H9 (cell line): Measurements from ENCODE around the gene PDGFRB. TPM values are rescaled to one million over a fixed set of nuclear protein-coding genes. Genes with fewer than 3 reads are reported as not detected.

Source experiments
- DNase-seq: peaks from one replicate; pipeline ENCODE4 v3.0.0-alpha.2; 2017
- H2AFZ ChIP-seq: one replicate; pipeline ENCODE4 v1.6.1; 2013; ENCODE audit warnings: mild to moderate bottlenecking, low read length, control low read depth, moderate library complexity
- H2AK5ac ChIP-seq: 2 replicates; pipeline ENCODE4 v1.6.1; 2013; ENCODE audit warnings: low read length, control low read depth, mixed read lengths; ENCODE audit not compliant: insufficient read length
- H2BK120ac ChIP-seq: one replicate; pipeline ENCODE4 v1.6.1; 2013; ENCODE audit warnings: low read depth, mild to moderate bottlenecking, low read length, control low read depth, inconsistent platforms; ENCODE audit not compliant: poor library complexity, severe bottlenecking
- H2BK12ac ChIP-seq: 2 replicates; pipeline ENCODE4 v1.6.1; 2013; ENCODE audit warnings: low read length, control low read depth, mixed read lengths, low read depth; ENCODE audit not compliant: insufficient read length
- H2BK15ac ChIP-seq: 2 replicates; pipeline ENCODE4 v1.6.1; 2013; ENCODE audit warnings: low read depth, low read length, control low read depth
- H2BK20ac ChIP-seq: one replicate; pipeline ENCODE4 v1.6.1; 2013; ENCODE audit warnings: low read depth, mild to moderate bottlenecking, low read length, control low read depth, inconsistent platforms; ENCODE audit not compliant: poor library complexity, severe bottlenecking
- H2BK5ac ChIP-seq: 2 replicates; pipeline ENCODE4 v1.6.1; 2013; ENCODE audit warnings: low read length, control low read depth, mixed read lengths; ENCODE audit not compliant: insufficient read length
- H3K14ac ChIP-seq: 2 replicates; pipeline ENCODE4 v1.6.1; 2013; ENCODE audit warnings: low read length, control low read depth; ENCODE audit not compliant: insufficient read depth
- H3K18ac ChIP-seq: 2 replicates; pipeline ENCODE4 v1.6.1; 2013; ENCODE audit warnings: low read depth, mild to moderate bottlenecking, mixed read lengths, low read length, control low read depth; ENCODE audit not compliant: insufficient read length
- H3K23ac ChIP-seq: 2 replicates; pipeline ENCODE4 v1.6.1; 2013; ENCODE audit warnings: low read length, control low read depth, mixed read lengths, low read depth; ENCODE audit not compliant: insufficient read length
- H3K23me2 ChIP-seq: 2 replicates; pipeline ENCODE4 v1.6.1; 2013; ENCODE audit warnings: low read depth, mild to moderate bottlenecking, mixed read lengths, low read length, control low read depth; ENCODE audit not compliant: insufficient read length, poor library complexity, severe bottlenecking
- H3K27ac ChIP-seq: 2 replicates; pipeline ENCODE4 v1.5.1; 2013; ENCODE audit warnings: low read length, control low read depth, mixed read lengths, low read depth; ENCODE audit not compliant: insufficient read length
- H3K27me3 ChIP-seq: 2 replicates; pipeline ENCODE4 v1.6.1; 2013; ENCODE audit warnings: low read length, control low read depth, inconsistent platforms; ENCODE audit not compliant: insufficient read depth
- H3K4ac ChIP-seq: 2 replicates; pipeline ENCODE4 v1.6.1; 2013; ENCODE audit warnings: low read depth, mild to moderate bottlenecking, control low read depth, inconsistent platforms, low read length, moderate library complexity
- H3K4me1 ChIP-seq: 2 replicates; pipeline ENCODE4 v1.6.1; 2013; ENCODE audit warnings: low read length, control low read depth, inconsistent platforms; ENCODE audit not compliant: insufficient read depth
- H3K4me2 ChIP-seq: 2 replicates; pipeline ENCODE4 v1.6.1; 2013; ENCODE audit warnings: low read length, control low read depth, mixed read lengths; ENCODE audit not compliant: insufficient read length, insufficient read depth
- H3K56ac ChIP-seq: 2 replicates; pipeline ENCODE4 v1.6.1; 2013; ENCODE audit warnings: low read depth, mild to moderate bottlenecking, mixed read lengths, low read length, control low read depth; ENCODE audit not compliant: insufficient read length
- H3K79me1 ChIP-seq: 2 replicates; pipeline ENCODE4 v1.6.1; 2013; ENCODE audit warnings: low read depth, mild to moderate bottlenecking, moderate library complexity, low read length, control low read depth, inconsistent platforms; ENCODE audit not compliant: insufficient read depth, poor library complexity, severe bottlenecking
- H3K79me2 ChIP-seq: 2 replicates; pipeline ENCODE4 v1.6.1; 2013; ENCODE audit warnings: low read length, control low read depth, inconsistent platforms; ENCODE audit not compliant: insufficient read depth
- H3K9ac ChIP-seq: 2 replicates; pipeline ENCODE4 v1.6.1; 2013; ENCODE audit warnings: low read length, control low read depth, mixed read lengths; ENCODE audit not compliant: insufficient read length; ENCODE audit errors: extremely low read depth
- H3K9me3 ChIP-seq: one replicate; pipeline ENCODE4 v1.6.1; 2013; ENCODE audit warnings: low read depth, low read length, inconsistent platforms; ENCODE audit not compliant: control insufficient read depth
- H3T11ph ChIP-seq: one replicate; pipeline ENCODE4 v1.6.1; 2013; ENCODE audit warnings: mild to moderate bottlenecking, low read length, control low read depth, inconsistent platforms
- H4K20me1 ChIP-seq: one replicate; pipeline ENCODE4 v1.6.1; 2013; ENCODE audit not compliant: control insufficient read depth, insufficient read length, insufficient read depth
- H4K5ac ChIP-seq: 2 replicates; pipeline ENCODE4 v1.6.1; 2013; ENCODE audit warnings: low read depth, mild to moderate bottlenecking, mixed read lengths, low read length, control low read depth; ENCODE audit not compliant: insufficient read length
- H4K8ac ChIP-seq: replicated peaks from 2 replicates; pipeline ENCODE4 v1.6.1; 2013; ENCODE audit warnings: low read length, control low read depth, mixed read lengths, low read depth; ENCODE audit not compliant: insufficient read length
- H4K91ac ChIP-seq: 2 replicates; pipeline ENCODE4 v1.6.1; 2013; ENCODE audit warnings: low read depth, mild to moderate bottlenecking, moderate library complexity, mixed read lengths, low read length, control low read depth; ENCODE audit not compliant: insufficient read length
- H3K27ac Mint-ChIP-seq, 3 experiments: 2 replicates in 2 of 3; 3 replicates in 1 of 3; pipeline ENCODE4 v1.8.0; 2020 to 2021; ENCODE audit warnings: mixed read lengths in 3 of 3, mild to moderate bottlenecking in 1 of 3, moderate library complexity in 1 of 3
- H3K27me3 Mint-ChIP-seq: 2 replicates; pipeline ENCODE4 v1.8.0; 2021; ENCODE audit warnings: low read depth, mild to moderate bottlenecking, moderate library complexity, mixed read lengths
- H3K36me3 Mint-ChIP-seq, 3 experiments: 2 replicates in 2 of 3; 3 replicates in 1 of 3; pipeline ENCODE4 v1.8.0; 2020 to 2021; ENCODE audit warnings: low read depth in 3 of 3, mixed read lengths in 3 of 3; ENCODE audit not compliant: insufficient read depth in 1 of 3
- H3K4me1 Mint-ChIP-seq, 2 experiments: 2 replicates each; pipeline ENCODE4 v1.8.0; 2020; ENCODE audit warnings: mixed read lengths in 2 of 2
- H3K4me3 Mint-ChIP-seq, 2 experiments: 2 replicates in 1 of 2; 3 replicates in 1 of 2; pipeline ENCODE4 v1.8.0; 2020 to 2021; ENCODE audit warnings: mild to moderate bottlenecking in 2 of 2, mixed read lengths in 2 of 2, moderate library complexity in 1 of 2
- H3K9me3 Mint-ChIP-seq, 2 experiments: 2 replicates in 1 of 2; 3 replicates in 1 of 2; pipeline ENCODE4 v1.8.0; 2020; ENCODE audit warnings: mild to moderate bottlenecking in 2 of 2, mixed read lengths in 2 of 2, moderate library complexity in 1 of 2
- WGBS: extraction: QIAGEN DNeasy Blood & Tissue Kit; methylation state at CpG from one replicate; pipeline ENCODE4 v1.1.7; 2013; ENCODE audit warnings: missing lambda C conversion rate, low lambda C conversion rate, mixed read lengths; ENCODE audit not compliant: insufficient read length; ENCODE audit errors: extremely low coverage; 5-methylcytosine and 5-hydroxymethylcytosine counted together
- total RNA-seq: library from RNA; stranded (reverse); gene quantifications from 2 replicates; pipeline ENCODE4 v1.2.1, GENCODE V29; 2021
- TF ChIP-seq, protein P1 (sequence below): fragments of 200-600 bp; sonication (generic); conservative IDR thresholded peaks from 3 replicates; pipeline ENCODE4 v1.8.0; 2021; ENCODE audit warnings: antibody characterized with exemption, mild to moderate bottlenecking

The PDGFRB gene
- total RNA-seq, 1 experiment from 2014 or later, result 2.2 TPM

DNA sequence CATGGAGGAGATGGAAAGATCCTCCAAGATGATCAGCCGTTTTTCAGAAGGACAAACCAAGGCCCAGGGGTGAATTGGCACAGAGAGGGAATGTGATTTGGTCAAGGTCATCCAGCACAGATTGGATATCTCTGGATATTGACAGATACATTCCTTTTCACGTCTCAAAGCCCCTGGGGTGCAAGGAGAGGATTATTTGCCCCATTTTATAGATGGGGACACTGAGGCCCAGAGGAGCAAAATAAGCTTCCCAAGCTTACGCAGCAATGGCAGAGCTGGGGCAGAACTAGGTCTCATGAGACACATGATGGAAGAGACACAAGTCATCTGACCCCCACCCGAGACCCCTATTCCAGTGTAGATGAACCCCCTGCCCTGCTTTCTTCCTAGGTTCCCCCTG, 895 bp upstream of the PDGFRB start:
- Histone ChIP-seq H2BK20ac (no peak overlapping the region), H2BK12ac (no peak overlapping the region), H3K23me2 (peaks cover 5% of the 10 kb centered on the region), H3K79me1 (no peaks in the 10 kb centered on the region), H3K18ac (no peak overlapping the region), H2BK5ac (no peak overlapping the region), H3K9me3 (no peaks in the 10 kb centered on the region), H3K23ac (no peak overlapping the region), H4K91ac (no peak overlapping the region), H3K27ac (no peak overlapping the region), H3K4me2 (no peak overlapping the region), H4K8ac (no peak overlapping the region), H3K27me3 (no peaks in the 10 kb centered on the region; the same call in 1 of the 2 replicates), H2AFZ (no peak overlapping the region), H3T11ph (no peak overlapping the region), H3K56ac (no peak overlapping the region), H4K20me1 (no peaks in the 10 kb centered on the region), H3K4me1 (peaks cover 4% of the 10 kb centered on the region), H3K14ac (no peak overlapping the region), H2BK15ac (no peak overlapping the region), H3K9ac (no peak overlapping the region), H2AK5ac (no peak overlapping the region), H3K79me2 (no peaks in the 10 kb centered on the region), H2BK120ac (no peak overlapping the region), H3K4ac (no peak overlapping the region), H4K5ac (no peak overlapping the region)
- H3K4me3 Mint-ChIP-seq, result no peak overlapping the region; a peak in 1 of 5 replicates
- H3K4me1 Mint-ChIP-seq, result peaks cover 26 to 42% of the 10 kb centered on the region in 2 experiments
- no peaks in the 10 kb centered on the region for H3K9me3 Mint-ChIP-seq
- WGBS, result no CpG with 5 or more reads among the region's 4 CpGs
- peaks cover 34% of the 10 kb centered on the region for H3K27me3 Mint-ChIP-seq
- TF ChIP-seq, protein P1, sequence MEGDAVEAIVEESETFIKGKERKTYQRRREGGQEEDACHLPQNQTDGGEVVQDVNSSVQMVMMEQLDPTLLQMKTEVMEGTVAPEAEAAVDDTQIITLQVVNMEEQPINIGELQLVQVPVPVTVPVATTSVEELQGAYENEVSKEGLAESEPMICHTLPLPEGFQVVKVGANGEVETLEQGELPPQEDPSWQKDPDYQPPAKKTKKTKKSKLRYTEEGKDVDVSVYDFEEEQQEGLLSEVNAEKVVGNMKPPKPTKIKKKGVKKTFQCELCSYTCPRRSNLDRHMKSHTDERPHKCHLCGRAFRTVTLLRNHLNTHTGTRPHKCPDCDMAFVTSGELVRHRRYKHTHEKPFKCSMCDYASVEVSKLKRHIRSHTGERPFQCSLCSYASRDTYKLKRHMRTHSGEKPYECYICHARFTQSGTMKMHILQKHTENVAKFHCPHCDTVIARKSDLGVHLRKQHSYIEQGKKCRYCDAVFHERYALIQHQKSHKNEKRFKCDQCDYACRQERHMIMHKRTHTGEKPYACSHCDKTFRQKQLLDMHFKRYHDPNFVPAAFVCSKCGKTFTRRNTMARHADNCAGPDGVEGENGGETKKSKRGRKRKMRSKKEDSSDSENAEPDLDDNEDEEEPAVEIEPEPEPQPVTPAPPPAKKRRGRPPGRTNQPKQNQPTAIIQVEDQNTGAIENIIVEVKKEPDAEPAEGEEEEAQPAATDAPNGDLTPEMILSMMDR, result no peak
- no peak overlapping the region for H3K27ac Mint-ChIP-seq
- DNase-seq, result no peak
- no peaks in the 10 kb centered on the region; a peak in 1 of 7 replicates for H3K36me3 Mint-ChIP-seq
